Activated CD4-positive, CD25-positive, alpha-beta regulatory T cell (primary cell): Measurements from ENCODE around the gene HDAC9.

ENCODE experiments used
- DNase-seq, 4 experiments: peaks; one replicate each; lab custom pipeline; 2025; lab: John Stamatoyannopoulos, UW

HDAC9 gene

GRCh38 chr7:18494821-18495408, 634 bp upstream of the HDAC9 start:
- no peak for DNase-seq

GRCh38 chr7:18496341-18496700, 772 bp downstream of the HDAC9 start:
- DNase-seq = no peak

GRCh38 chr7:18497082-18497481, 1.5 kb downstream of the HDAC9 start:
- no peak for DNase-seq

- no peak for DNase-seq
Measured at GRCh38 chr7:18497800-18498199, 2.3 kb downstream of the HDAC9 start.

GRCh38 chr7:18498341-18498740, 2.8 kb downstream of the HDAC9 start:
- DNase-seq = no peak

GRCh38 chr7:18499407-18500177, 4.0 kb downstream of the HDAC9 start:
- no peak for DNase-seq

GRCh38 chr7:18503126-18503866, 7.7 kb downstream of the HDAC9 start:
- DNase-seq = no peak

GRCh38 chr7:18504965-18505364, 9.4 kb downstream of the HDAC9 start:
- no peak for DNase-seq

GRCh38 chr7:18505870-18506460, 10.4 kb downstream of the HDAC9 start:
- DNase-seq = no peak

GRCh38 chr7:18508443-18509427, 13.2 kb downstream of the HDAC9 start:
- DNase-seq = no peak

GRCh38 chr7:18509481-18509880, 13.9 kb downstream of the HDAC9 start:
- no peak for DNase-seq

GRCh38 chr7:18511351-18512140, 16.0 kb downstream of the HDAC9 start:
- no peak for DNase-seq

GRCh38 chr7:18513343-18513742, 17.8 kb downstream of the HDAC9 start:
- DNase-seq = no peak

- no peak for DNase-seq
Measured at GRCh38 chr7:18515067-18515466, 19.5 kb downstream of the HDAC9 start.

GRCh38 chr7:18517646-18518045, 22.1 kb downstream of the HDAC9 start:
- DNase-seq = no peak

GRCh38 chr7:18518555-18518954, 23.0 kb downstream of the HDAC9 start:
- no peak for DNase-seq

GRCh38 chr7:18520450-18521235, 25.1 kb downstream of the HDAC9 start:
- DNase-seq = no peak

- no peak for DNase-seq
Measured at GRCh38 chr7:18521236-18521589, 25.7 kb downstream of the HDAC9 start.

- DNase-seq = no peak
Measured at GRCh38 chr7:18521945-18522566, 26.5 kb downstream of the HDAC9 start.

GRCh38 chr7:18524248-18524647, 28.7 kb downstream of the HDAC9 start:
- no peak for DNase-seq
